Measurements from ENCODE around the gene RRH.

- TF ChIP-seq ZSCAN20 (CRISPR knock-in tag; IDR thresholded peaks at IDR 0.05; ENCODE audit: borderline replicate concordance) (no peak), POLR2A (IDR thresholded peaks at IDR 0.05; ENCODE audit: insufficient read depth in 1 of 2, low read depth in 2 of 2, low read length in 2 of 2) (no peak), ZNF10 (CRISPR knock-in tag; IDR thresholded peaks at IDR 0.05; ENCODE audit: borderline replicate concordance, low read depth) (no peak), SATB2 (CRISPR knock-in tag; IDR thresholded peaks at IDR 0.05) (no peak), PRDM10 (CRISPR knock-in tag; IDR thresholded peaks at IDR 0.05; ENCODE audit: low read depth) (no peak)
- TF ChIP-seq, protein P1, sequence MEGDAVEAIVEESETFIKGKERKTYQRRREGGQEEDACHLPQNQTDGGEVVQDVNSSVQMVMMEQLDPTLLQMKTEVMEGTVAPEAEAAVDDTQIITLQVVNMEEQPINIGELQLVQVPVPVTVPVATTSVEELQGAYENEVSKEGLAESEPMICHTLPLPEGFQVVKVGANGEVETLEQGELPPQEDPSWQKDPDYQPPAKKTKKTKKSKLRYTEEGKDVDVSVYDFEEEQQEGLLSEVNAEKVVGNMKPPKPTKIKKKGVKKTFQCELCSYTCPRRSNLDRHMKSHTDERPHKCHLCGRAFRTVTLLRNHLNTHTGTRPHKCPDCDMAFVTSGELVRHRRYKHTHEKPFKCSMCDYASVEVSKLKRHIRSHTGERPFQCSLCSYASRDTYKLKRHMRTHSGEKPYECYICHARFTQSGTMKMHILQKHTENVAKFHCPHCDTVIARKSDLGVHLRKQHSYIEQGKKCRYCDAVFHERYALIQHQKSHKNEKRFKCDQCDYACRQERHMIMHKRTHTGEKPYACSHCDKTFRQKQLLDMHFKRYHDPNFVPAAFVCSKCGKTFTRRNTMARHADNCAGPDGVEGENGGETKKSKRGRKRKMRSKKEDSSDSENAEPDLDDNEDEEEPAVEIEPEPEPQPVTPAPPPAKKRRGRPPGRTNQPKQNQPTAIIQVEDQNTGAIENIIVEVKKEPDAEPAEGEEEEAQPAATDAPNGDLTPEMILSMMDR (CRISPR knock-in tag; IDR thresholded peaks at IDR 0.05), result no peak
- TF ChIP-seq, protein P2, sequence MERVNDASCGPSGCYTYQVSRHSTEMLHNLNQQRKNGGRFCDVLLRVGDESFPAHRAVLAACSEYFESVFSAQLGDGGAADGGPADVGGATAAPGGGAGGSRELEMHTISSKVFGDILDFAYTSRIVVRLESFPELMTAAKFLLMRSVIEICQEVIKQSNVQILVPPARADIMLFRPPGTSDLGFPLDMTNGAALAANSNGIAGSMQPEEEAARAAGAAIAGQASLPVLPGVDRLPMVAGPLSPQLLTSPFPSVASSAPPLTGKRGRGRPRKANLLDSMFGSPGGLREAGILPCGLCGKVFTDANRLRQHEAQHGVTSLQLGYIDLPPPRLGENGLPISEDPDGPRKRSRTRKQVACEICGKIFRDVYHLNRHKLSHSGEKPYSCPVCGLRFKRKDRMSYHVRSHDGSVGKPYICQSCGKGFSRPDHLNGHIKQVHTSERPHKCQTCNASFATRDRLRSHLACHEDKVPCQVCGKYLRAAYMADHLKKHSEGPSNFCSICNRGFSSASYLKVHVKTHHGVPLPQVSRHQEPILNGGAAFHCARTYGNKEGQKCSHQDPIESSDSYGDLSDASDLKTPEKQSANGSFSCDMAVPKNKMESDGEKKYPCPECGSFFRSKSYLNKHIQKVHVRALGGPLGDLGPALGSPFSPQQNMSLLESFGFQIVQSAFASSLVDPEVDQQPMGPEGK (CRISPR knock-in tag; IDR thresholded peaks at IDR 0.05), result no peak
Observed at GRCh38 chr4:109872065-109872464, 44.3 kb downstream of the RRH start.
